GM12892 (cell line): Measurements from ENCODE around the gene LDAH.

Experiments
- DNase-seq: peaks from one replicate; pipeline ENCODE4 v3.0.0; 2011; ENCODE audit not compliant: insufficient read length
- FAIRE-seq: peaks from 2 replicates; lab custom pipeline; 2011; peaks lifted over from hg19 to GRCh38; lab: Jason Lieb, UNC
- POLR2A ChIP-seq: IDR thresholded peaks from 2 replicates; pipeline ENCODE4 v1.6.1; 2011; ENCODE audit warnings: low read depth, low read length, control low read depth
- POLR2AphosphoS5 ChIP-seq: IDR thresholded peaks from 2 replicates; pipeline ENCODE4 v1.6.1; 2011; ENCODE audit warnings: low read depth, low read length, control low read depth
- TAF1 ChIP-seq: IDR thresholded peaks from 2 replicates; pipeline ENCODE4 v1.6.1; 2011; ENCODE audit warnings: low read depth, mild to moderate bottlenecking, control low read depth, low read length, borderline replicate concordance

The LDAH gene

DNA sequence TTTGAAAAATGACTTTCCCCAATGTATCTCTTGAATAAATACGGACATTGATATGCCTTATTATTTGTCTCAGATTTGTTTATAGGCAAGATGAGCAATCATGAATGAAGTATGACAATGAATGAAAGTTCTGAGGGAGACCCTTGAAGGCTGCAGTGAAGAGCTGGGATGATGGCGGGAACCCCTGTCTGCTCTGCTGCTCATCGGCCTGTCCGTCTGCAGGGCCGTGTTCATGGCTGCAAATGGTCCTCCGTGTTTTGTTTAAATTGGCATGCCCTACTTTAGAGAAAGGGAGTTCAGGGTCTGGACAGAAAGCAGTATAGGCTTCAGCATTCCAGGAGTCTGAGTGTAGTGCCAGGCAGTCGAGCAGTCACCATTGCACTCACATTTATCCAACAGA, 170.8 kb downstream of the LDAH start:
- DNase-seq (no peak), FAIRE-seq (no peak)
- no peak for TF ChIP-seq TAF1
- TF ChIP-seq POLR2A: no peak
- no peak for TF ChIP-seq POLR2AphosphoS5

- TF ChIP-seq TAF1 (no peak), POLR2AphosphoS5 (no peak), POLR2A (no peak)
- FAIRE-seq (no peak), DNase-seq (no peak)
These were observed 171.2 kb downstream of the LDAH start for GRCh38 chr2:20651731-20652099.

GRCh38 chr2:20650877-20651730, 171.8 kb downstream of the LDAH start, which contains the start of gene HS1BP3:
TSS of gene HS1BP3 (minus strand) at chr2:20651098. CDS start at chr2:20651063, 35 bp downstream.
- TF ChIP-seq POLR2AphosphoS5 (peak; percentile 66; the same call in 1 of the 2 replicates), POLR2A (peak; percentile 73; the same call in 1 of the 2 replicates), TAF1 (0 out of 2 replicates have a peak, but pooled peaks have one; percentile 16)
- DNase-seq: peak; percentile 98
- FAIRE-seq: peak; percentile 98

- DNase-seq (no peak), FAIRE-seq (no peak)
- TF ChIP-seq POLR2A: no peak
- no peak for TF ChIP-seq TAF1
- TF ChIP-seq POLR2AphosphoS5: no peak
These were observed 172.5 kb downstream of the LDAH start for GRCh38 chr2:20650393-20650876.

GRCh38 chr2:20649976-20650375, 172.9 kb downstream of the LDAH start:
- TF ChIP-seq POLR2AphosphoS5 (no peak), POLR2A (no peak), TAF1 (no peak)
- peak; percentile 67 for FAIRE-seq
- DNase-seq: no peak

- no peak for DNase-seq
- no peak for FAIRE-seq
- TF ChIP-seq TAF1 (no peak), POLR2A (no peak), POLR2AphosphoS5 (no peak)
These were observed 173.3 kb downstream of the LDAH start for GRCh38 chr2:20649576-20649975.

DNA sequence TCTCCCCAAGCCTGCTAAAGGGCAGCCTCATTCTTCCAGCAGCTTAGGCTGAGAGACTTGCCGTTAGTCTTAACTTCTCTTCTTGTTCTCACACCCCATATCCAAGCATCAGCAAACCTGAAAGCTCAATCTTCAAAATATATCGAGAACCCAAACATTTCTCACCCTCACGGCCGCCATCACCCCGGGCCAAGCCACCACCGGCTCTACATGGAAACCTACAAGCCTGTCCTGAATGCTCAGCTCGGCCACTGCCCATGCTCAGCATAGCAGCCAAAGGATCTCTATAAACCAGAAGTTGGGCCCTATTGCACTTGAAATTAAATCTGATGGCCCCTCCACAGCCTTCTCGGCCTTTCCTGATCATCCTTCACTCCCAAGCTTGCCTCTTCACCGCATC, 174.1 kb downstream of the LDAH start:
- FAIRE-seq (no peak), DNase-seq (no peak)
- no peak for TF ChIP-seq POLR2AphosphoS5
- no peak for TF ChIP-seq POLR2A

GRCh38 chr2:20648206-20648605, 174.7 kb downstream of the LDAH start:
- DNase-seq (no peak), FAIRE-seq (no peak)
- no peak for TF ChIP-seq POLR2AphosphoS5
- TF ChIP-seq POLR2A: no peak
- TF ChIP-seq TAF1: no peak

- TF ChIP-seq POLR2A: no peak
- no peak for TF ChIP-seq POLR2AphosphoS5
- no peak for TF ChIP-seq TAF1
- DNase-seq: no peak
- no peak for FAIRE-seq
These were observed 175.2 kb downstream of the LDAH start for GRCh38 chr2:20647738-20648137.

- DNase-seq (no peak), FAIRE-seq (no peak)
- TF ChIP-seq TAF1 (no peak), POLR2A (no peak), POLR2AphosphoS5 (no peak)
These were observed 175.7 kb downstream of the LDAH start for GRCh38 chr2:20647211-20647610.

DNA sequence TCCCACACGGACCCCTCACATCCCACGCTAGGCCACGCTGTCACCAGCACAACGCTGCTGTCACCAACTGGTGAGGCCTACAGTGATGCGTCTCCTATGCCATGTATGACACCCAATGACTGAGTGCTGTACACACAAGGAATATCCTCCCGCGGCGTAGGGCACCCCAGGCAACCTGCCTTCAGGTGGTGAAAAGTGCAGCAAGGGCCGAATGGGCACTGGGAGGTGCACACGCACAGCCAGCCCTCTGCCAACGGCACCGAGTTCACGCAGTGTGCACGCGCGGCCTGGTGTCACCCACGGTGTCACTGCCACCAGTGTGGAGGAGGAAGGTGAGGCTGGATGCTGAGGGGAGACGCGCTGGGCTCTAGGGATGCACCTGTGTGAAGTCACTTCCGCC, 176.5 kb downstream of the LDAH start:
- DNase-seq: no peak
- FAIRE-seq: no peak

DNA sequence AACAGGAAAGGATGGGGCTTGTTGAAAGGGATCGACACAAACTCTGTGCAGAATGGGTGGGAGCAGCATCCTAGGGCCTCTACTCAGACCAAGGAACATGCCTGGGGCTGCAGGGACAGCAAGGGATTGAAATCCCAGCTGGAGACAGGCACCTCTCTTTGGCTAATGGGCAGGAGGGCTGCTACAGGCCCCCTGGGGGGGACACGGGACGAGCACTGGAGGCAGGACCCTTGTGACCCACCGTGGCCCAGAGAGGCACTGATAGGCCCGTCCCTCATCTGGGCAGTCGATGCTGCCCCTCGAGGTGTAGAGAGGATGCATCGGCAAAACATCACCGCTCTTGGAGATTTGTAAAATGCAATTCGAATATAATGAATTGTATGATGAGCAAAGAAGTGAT, 177.1 kb downstream of the LDAH start:
- no peak for DNase-seq
- TF ChIP-seq TAF1: no peak
- no peak for FAIRE-seq

More for the DNA sequence above, 176.5 kb downstream of the LDAH start:
- TF ChIP-seq POLR2AphosphoS5: no peak
- no peak for TF ChIP-seq TAF1
- TF ChIP-seq POLR2A: no peak

DNA sequence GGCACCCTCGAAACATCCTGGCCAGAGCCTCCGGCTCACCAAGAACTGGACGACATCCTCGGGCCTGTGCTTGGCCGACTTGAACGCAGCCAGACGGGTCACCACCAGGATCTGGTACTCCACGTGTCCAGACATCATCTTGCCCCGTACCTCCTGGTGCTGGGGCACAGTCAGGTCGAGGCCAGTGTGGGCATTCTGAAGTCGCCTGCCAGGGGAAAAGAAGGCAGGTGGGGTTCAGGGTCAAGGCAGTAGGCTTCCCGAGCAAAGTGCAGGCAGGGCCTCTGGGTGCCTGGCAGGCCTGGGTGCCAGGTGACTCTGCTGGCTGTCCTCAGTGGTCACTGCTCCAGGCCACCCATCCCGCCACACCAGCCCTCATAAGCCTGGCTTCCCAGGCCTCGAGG, 177.6 kb downstream of the LDAH start:
- FAIRE-seq (no peak), DNase-seq (no peak)
- TF ChIP-seq TAF1 (no peak), POLR2AphosphoS5 (no peak), POLR2A (no peak)

GRCh38 chr2:20643826-20644225, 179.1 kb downstream of the LDAH start:
- no peak for TF ChIP-seq POLR2A
- no peak for TF ChIP-seq POLR2AphosphoS5
- TF ChIP-seq TAF1: no peak
- FAIRE-seq: no peak
- DNase-seq: no peak
